Measurements from ENCODE around the gene PVRIG. TPM values are rescaled to one million over a fixed set of nuclear protein-coding genes. Genes with fewer than 3 reads are reported as not detected.

Gene PVRIG
- total and polyA plus RNA-seq, 4 donors = 0.41 to 1.6 (median 0.67) TPM

- H3K4me3 ChIP-seq = no peak overlapping the region
- ATAC-seq (ENCODE audit: insufficient read depth, low FRiP score) = no peak
- peaks cover 0 to 4% (median 0%) of the 10 kb centered on the region in 5 donors for H3K4me1 ChIP-seq (ENCODE audit: control insufficient read depth in 5 of 5, insufficient read depth in 5 of 5, low read length in 5 of 5)
- no peaks in the 10 kb centered on the region for H3K27me3 ChIP-seq (ENCODE audit: control insufficient read depth in 3 of 3, insufficient read depth in 3 of 3, low read length in 2 of 3)
- H3K27ac ChIP-seq (ENCODE audit: low read depth in 1 of 2, low read length in 1 of 2) = no peak overlapping the region
- no peak for DNase-seq
- no peak for TF ChIP-seq CTCF (IDR thresholded peaks at IDR 0.05; ENCODE audit: control extremely low read depth, extremely low read depth)
- 57 to 77% methylated on average over 6 of the region's 6 CpGs for WGBS, 2 donors
- H3K9ac ChIP-seq (ENCODE audit: insufficient read depth in 1 of 2, low read length in 2 of 2) = no peak overlapping the region
- no peaks in the 10 kb centered on the region for H3K36me3 ChIP-seq (ENCODE audit: control insufficient read depth in 4 of 4, insufficient read depth in 4 of 4, low read length in 4 of 4)
- H3K9me3 ChIP-seq (ENCODE audit: control insufficient read depth in 4 of 4, insufficient read depth in 3 of 4, low read length in 3 of 4) = no peaks in the 10 kb centered on the region
Observed at GRCh38 chr7:100209493-100209892, 10.3 kb upstream of the PVRIG start.

- no peak for TF ChIP-seq CTCF (IDR thresholded peaks at IDR 0.05; ENCODE audit: control extremely low read depth, extremely low read depth)
- Histone ChIP-seq H3K36me3 (ENCODE audit: control insufficient read depth in 4 of 4, insufficient read depth in 4 of 4, low read length in 4 of 4) (no peaks in the 10 kb centered on the region), H3K4me3 (no peak overlapping the region), H3K27me3 (ENCODE audit: control insufficient read depth in 3 of 3, insufficient read depth in 3 of 3, low read length in 2 of 3) (no peaks in the 10 kb centered on the region), H3K9me3 (ENCODE audit: control insufficient read depth in 4 of 4, insufficient read depth in 3 of 4, low read length in 3 of 4) (no peaks in the 10 kb centered on the region), H3K9ac (ENCODE audit: insufficient read depth in 1 of 2, low read length in 2 of 2) (no peak overlapping the region), H3K27ac (ENCODE audit: low read depth in 1 of 2, low read length in 1 of 2) (no peak overlapping the region), H3K4me1 (ENCODE audit: control insufficient read depth in 5 of 5, insufficient read depth in 5 of 5, low read length in 5 of 5) (peaks cover 0 to 4% (median 0%) of the 10 kb centered on the region in 5 donors)
- 78 to 97% methylated on average over 5 of the region's 5 CpGs for WGBS, 2 donors
- ATAC-seq (ENCODE audit: insufficient read depth, low FRiP score) (no peak), DNase-seq (no peak)
Observed at GRCh38 chr7:100210805-100211204, 8.9 kb upstream of the PVRIG start.

- ATAC-seq (ENCODE audit: insufficient read depth, low FRiP score) (no peak), DNase-seq (no peak)
- Histone ChIP-seq H3K9me3 (ENCODE audit: control insufficient read depth in 4 of 4, insufficient read depth in 3 of 4, low read length in 3 of 4) (no peaks in the 10 kb centered on the region), H3K36me3 (ENCODE audit: control insufficient read depth in 4 of 4, insufficient read depth in 4 of 4, low read length in 4 of 4) (no peaks in the 10 kb centered on the region), H3K27me3 (ENCODE audit: control insufficient read depth in 3 of 3, insufficient read depth in 3 of 3, low read length in 2 of 3) (no peaks in the 10 kb centered on the region), H3K9ac (ENCODE audit: insufficient read depth in 1 of 2, low read length in 2 of 2) (no peak overlapping the region), H3K4me1 (ENCODE audit: control insufficient read depth in 5 of 5, insufficient read depth in 5 of 5, low read length in 5 of 5) (peaks cover 0 to 4% (median 0%) of the 10 kb centered on the region in 5 donors), H3K4me3 (no peak overlapping the region), H3K27ac (ENCODE audit: low read depth in 1 of 2, low read length in 1 of 2) (no peak overlapping the region)
- 65 to 68% methylated on average over 7 of the region's 7 CpGs for WGBS, 2 donors
- TF ChIP-seq CTCF (IDR thresholded peaks at IDR 0.05; ENCODE audit: control extremely low read depth, extremely low read depth) = no peak
Observed at GRCh38 chr7:100211342-100211780, 8.4 kb upstream of the PVRIG start.

GRCh38 chr7:100212631-100213286 lies 7.0 kb upstream of the PVRIG start:
- TF ChIP-seq CTCF (IDR thresholded peaks at IDR 0.05; ENCODE audit: control extremely low read depth, extremely low read depth) = no peak
- WGBS, 2 donors = 87 to 95% methylated on average over 5 of the region's 5 CpGs
- H3K27ac ChIP-seq (ENCODE audit: low read depth in 1 of 2, low read length in 1 of 2) = no peak overlapping the region
- no peaks in the 10 kb centered on the region for H3K36me3 ChIP-seq (ENCODE audit: control insufficient read depth in 4 of 4, insufficient read depth in 4 of 4, low read length in 4 of 4)
- ATAC-seq (ENCODE audit: insufficient read depth, low FRiP score) (no peak), DNase-seq (no peak)
- peaks cover 0 to 4% (median 0%) of the 10 kb centered on the region in 5 donors for H3K4me1 ChIP-seq (ENCODE audit: control insufficient read depth in 5 of 5, insufficient read depth in 5 of 5, low read length in 5 of 5)
- no peak overlapping the region for H3K9ac ChIP-seq (ENCODE audit: insufficient read depth in 1 of 2, low read length in 2 of 2)
- H3K4me3 ChIP-seq = no peak overlapping the region
- H3K9me3 ChIP-seq (ENCODE audit: control insufficient read depth in 4 of 4, insufficient read depth in 3 of 4, low read length in 3 of 4) = no peaks in the 10 kb centered on the region
- no peaks in the 10 kb centered on the region for H3K27me3 ChIP-seq (ENCODE audit: control insufficient read depth in 3 of 3, insufficient read depth in 3 of 3, low read length in 2 of 3)
